NCI-H2081 treated with DMSO at 0.1 percent for 48 hours (cell line): ENCODE measurements around the gene KLHL40.

Experiments used
- DNase-seq: peaks from one replicate; lab custom pipeline; 2025; lab: John Stamatoyannopoulos, UW

Gene KLHL40

GRCh38 chr3:42690191-42690590, 4.9 kb downstream of the KLHL40 start:
- DNase-seq: no peak

GRCh38 chr3:42690766-42691680, 5.7 kb downstream of the KLHL40 start:
- DNase-seq: no peak

GRCh38 chr3:42691816-42692666, 6.7 kb downstream of the KLHL40 start:
- no peak for DNase-seq

- DNase-seq: no peak
These were observed 7.6 kb downstream of the KLHL40 start for GRCh38 chr3:42692667-42693529.

DNA sequence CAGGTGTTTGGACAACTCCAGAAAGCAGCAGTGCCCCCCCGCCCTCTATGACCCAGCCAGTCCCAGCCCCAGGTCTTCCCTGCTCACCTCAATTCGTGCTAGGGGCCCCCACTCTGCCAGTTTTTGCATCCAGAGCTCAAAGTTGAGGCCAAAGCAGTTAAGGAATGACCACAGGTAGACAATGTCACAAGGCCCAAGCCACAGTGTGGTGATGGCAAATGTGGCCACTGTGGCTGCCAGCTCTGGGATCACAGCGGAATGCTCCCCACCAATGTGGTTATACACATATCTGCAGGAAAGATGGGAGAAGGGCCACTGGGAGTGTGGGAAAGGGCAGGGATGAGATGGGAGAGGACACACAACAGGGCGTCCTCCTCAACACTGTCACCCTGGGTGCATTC, 8.2 kb downstream of the KLHL40 start:
- no peak for DNase-seq

DNA sequence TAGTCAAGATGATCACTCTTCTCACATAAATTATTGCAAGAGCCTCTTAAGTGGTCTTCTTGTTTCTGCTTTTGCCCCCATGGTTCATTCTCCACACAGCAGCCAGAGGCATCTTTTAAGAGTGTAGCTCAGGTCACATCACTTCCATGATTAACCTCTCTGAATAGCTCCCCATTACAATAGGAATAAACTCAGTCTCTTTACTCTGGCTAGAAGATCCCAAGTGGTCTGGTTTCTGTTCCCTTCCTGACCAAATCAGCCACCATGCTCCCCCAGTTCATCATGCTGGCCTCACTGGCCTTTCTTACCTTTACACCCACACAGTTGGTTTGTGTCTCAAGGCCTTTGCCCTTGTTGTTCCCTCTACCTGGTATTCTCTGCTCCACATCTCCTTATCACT, 9.0 kb downstream of the KLHL40 start:
- no peak for DNase-seq

DNA sequence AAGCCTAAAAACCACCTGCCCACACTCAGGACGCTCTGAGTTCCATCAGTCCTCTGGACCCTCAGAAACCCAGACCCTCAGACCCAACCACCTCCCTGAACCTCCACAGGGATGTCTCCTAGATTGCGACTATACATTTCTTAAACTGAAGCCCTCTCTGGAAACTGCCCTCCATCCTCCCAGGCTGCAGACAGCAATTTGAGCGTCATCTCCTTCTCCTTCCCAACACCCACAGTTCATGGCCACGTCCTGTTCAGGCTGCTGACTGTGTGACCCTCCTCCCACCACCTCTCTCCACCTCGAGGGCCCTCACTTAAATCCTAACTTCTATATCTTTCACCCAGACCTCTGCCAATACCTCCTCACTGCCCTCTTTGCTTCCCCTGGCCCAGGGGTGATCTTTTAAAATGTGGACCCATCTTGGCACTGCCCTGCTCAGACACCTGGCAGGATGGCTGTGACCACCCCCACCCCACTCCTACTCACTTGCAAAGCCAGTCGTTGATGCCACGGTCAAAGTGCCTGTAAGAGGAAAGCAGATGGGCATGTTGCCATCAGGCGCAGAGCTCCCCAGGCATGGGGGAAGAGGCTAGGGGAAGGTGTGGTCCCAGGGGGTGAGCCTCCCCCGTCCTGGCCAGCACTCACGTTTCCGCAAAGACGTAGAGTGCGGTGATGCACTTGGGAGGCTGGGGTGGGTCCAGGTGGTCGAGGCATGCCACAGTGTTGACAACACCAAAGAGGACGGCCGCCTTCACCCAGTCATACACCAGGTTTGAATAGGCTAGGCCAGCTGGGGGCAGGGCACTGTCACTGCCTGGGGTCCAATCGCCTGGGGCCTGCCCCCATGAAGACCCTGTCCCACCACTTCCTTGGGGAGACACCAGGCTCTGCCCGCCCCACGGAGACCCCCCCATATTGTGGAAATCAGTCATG, 11.3 kb downstream of the KLHL40 start:
- DNase-seq: no peak

DNA sequence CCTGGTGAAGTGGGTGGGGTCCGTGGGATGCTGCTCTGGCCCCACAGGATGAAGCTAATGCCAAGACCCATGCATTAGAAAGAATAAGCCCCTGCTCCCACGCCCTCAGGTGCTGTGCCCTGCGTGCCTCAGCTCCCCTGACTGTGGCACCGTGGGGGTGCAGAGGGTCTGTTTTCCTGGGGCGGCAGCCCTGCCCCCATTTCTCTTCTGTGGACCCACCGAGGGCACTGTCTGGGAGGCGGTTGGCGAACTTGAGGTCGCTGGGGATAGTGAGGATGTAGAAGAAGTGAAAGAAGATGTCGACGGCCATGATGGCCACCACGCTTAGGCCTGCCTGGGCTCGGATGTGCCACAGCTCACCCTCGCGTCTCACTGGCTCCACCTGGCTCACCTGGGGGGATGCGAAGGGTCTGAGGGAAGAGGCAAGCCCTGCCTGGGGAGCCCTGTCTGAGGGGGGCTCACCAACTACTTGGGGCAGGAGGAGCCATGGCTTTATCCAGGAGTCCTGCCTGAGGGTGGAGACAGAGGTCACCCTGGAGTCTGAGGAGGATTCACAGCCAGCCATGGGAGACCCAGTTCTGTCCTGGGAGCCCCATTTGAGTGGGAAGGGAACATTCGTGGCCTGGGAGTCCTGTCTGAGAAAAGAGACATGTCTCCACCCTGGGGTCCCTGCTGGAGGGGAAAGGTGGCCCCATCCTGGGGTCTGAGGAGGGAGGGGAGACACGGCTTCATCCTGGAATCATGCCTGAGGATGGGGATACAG, 12.1 kb downstream of the KLHL40 start:
- no peak for DNase-seq

DNA sequence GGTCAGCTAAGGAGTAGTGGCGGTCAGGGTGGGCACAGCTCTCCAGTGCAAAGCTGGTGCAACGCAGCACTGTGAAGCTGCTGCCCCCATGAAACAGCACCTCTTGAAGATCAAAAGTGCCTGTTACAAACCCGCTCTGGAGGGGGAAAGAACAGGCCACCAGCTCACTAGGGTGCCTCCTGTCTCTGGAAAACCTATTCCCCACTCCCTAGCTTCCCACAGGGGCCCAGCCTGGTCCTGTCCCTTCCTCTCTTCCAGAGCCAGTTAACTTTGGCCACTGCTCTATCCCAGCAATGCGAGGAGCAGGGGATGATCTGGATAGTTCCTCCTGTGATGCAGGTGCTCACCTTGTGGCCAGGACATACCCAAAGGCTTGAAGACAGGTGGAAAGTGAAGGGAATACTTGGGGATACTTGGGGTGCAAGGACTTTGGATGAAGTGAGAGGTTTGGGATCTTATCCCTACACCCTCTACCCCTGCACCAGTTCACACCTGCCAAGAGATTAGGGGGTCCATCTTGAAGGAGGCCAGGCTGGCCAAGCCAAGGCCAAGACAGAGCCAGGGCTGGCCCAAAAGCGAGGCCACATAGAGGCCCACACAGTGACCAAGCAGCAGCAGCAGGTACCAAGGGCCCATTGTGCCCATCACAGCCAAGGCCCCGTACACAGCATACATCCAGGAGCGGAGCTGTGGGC, 13.0 kb downstream of the KLHL40 start:
- DNase-seq: no peak

- DNase-seq: no peak
These were observed 13.5 kb downstream of the KLHL40 start for GRCh38 chr3:42698911-42699230.

GRCh38 chr3:42699511-42699971, 14.2 kb downstream of the KLHL40 start:
- DNase-seq: no peak

- no peak for DNase-seq
These were observed 15.3 kb downstream of the KLHL40 start for GRCh38 chr3:42700366-42701288.

DNA sequence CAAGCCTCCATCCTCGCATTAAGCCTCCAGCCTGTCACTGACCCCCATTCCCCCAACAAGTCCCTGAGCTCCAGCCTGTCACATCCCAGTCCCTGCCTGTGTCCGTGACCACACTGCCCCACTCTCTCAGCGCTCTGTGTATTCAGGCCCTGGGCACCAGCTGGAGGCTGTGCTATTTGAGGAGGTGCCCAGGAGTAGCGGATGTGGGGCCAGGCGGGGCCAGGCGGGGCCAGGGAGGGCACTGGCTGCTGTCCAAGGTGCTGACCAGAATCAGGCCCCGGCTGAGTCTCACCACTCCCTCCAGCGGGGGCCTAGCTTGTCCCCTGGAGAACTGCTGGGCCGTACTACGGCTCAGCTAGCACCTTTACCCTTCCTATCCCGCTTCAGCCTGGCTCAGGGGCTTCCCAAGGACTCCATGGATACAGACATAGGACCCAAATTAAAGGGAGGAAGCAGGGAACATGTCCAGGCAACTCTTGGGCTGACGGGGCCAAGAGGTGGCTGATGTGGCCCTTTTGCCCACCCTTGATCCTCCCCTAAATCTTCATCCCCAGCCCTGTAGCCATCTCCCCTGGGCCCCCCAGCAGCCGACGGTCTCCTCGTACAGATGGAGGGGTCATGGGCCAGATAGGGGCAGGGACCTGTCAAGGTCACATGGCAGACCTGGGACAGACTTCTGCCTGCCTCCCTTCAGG, 16.2 kb downstream of the KLHL40 start:
- DNase-seq: no peak

DNA sequence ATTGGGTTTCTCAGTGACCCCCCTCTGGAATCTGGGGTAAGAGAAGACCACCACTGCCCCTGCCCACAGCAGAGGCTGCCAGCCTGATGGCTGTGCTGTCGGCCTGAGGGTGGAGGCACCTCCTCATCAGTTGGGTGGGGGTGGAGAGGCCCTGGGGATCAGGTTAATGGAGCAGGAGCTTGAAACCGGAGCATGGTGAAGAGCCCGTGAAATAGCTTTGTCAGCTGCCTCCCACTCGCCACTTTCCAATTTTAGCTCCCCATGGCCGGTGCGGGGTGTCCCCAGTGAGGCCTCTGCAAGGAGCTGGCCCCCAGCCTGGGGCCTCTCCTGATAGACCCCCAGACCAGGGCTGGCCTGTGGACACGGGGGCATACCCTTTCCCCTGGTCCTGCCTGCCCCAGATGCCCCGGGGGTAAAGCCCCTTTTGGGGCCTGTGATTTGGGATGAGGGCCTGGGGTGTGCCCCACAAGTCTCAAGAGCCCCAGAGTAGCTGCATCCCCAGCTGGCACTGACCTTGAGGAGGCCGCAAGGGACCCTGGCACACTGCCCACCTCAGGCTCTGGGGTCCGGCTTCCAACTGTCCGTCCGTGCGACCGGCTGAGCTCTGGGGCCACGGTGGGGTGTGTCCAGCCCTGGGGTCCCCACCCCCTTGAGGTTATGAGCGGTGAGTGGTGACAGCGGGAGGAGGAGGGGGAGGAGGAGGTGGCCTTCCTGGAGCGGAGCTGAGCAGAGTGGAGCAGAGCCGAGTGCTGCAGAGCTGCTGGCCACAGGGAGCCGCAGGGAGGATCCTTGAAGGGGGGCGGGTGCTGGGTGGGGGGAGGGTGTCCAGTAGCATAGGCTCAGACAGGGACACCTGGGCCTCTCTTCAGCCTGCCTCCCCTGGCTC, 17.0 kb downstream of the KLHL40 start, which contains the start of gene HHATL:
Gene HHATL, minus strand, starts transcription at position 733 of the 886 bp plus-strand sequence. CDS start 1,972 bp downstream, outside the sequence.
- DNase-seq: no peak

GRCh38 chr3:42702982-42703694, 17.8 kb downstream of the KLHL40 start:
- DNase-seq: no peak

GRCh38 chr3:42703695-42704025, 18.3 kb downstream of the KLHL40 start:
- no peak for DNase-seq
